Keratinocyte (primary cell): ENCODE results near the gene ZNF524. TPM values are rescaled to one million over a fixed set of nuclear protein-coding genes. Genes with fewer than 3 reads are reported as not detected.

Source experiments
- DNase-seq: peaks from one replicate; pipeline ENCODE4 v3.0.0-alpha.2; 2011; ENCODE audit warnings: low read depth, missing footprints, low spot score
- FAIRE-seq: peaks from 2 replicates; lab custom pipeline; 2011; peaks lifted over from hg19 to GRCh38; lab: Jason Lieb, UNC
- H2AFZ ChIP-seq: 2 replicates; pipeline ENCODE4 v1.6.0; 2012; ENCODE audit warnings: low read length, control low read depth, inconsistent platforms; ENCODE audit not compliant: control insufficient read depth
- H3K27ac ChIP-seq: 2 replicates; pipeline ENCODE4 v1.5.1; 2011; ENCODE audit warnings: low read length; ENCODE audit not compliant: control insufficient read depth, insufficient read depth
- H3K27me3 ChIP-seq: 3 replicates; pipeline ENCODE4 v1.6.0; 2011; ENCODE audit warnings: low read length; ENCODE audit not compliant: control insufficient read depth, insufficient read depth; ENCODE audit errors: extremely low read depth
- H3K36me3 ChIP-seq, 2 experiments: 2 replicates in 1 of 2; 3 replicates in 1 of 2; pipeline ENCODE4 v1.5.1; 2011; ENCODE audit warnings: low read length in 2 of 2, mild to moderate bottlenecking in 1 of 2; ENCODE audit not compliant: control insufficient read depth in 2 of 2, insufficient read depth in 2 of 2; ENCODE audit errors: extremely low read depth in 1 of 2
- H3K4me1 ChIP-seq: 3 replicates; pipeline ENCODE4 v1.5.1; 2011; ENCODE audit warnings: low read length; ENCODE audit not compliant: control insufficient read depth, insufficient read depth; ENCODE audit errors: extremely low read depth
- H3K4me2 ChIP-seq: 3 replicates; pipeline ENCODE4 v1.6.0; 2011; ENCODE audit warnings: low read depth, low read length; ENCODE audit not compliant: control insufficient read depth, insufficient read depth; ENCODE audit errors: extremely low read depth
- H3K4me3 ChIP-seq, 3 experiments: fragments of 200-600 bp in 1 of 3; sonication (generic) in 1 of 3; 2 replicates in 2 of 3; 3 replicates in 1 of 3; pipeline ENCODE4 v1.5.1; 2011 to 2016; ENCODE audit warnings: low read length in 3 of 3, mild to moderate bottlenecking in 3 of 3, control low read depth in 2 of 3, inconsistent platforms in 1 of 3, low read depth in 1 of 3, mixed read lengths in 1 of 3, mixed run types in 1 of 3, moderate library complexity in 1 of 3; ENCODE audit not compliant: control insufficient read depth in 2 of 3, insufficient read depth in 2 of 3; ENCODE audit errors: extremely low read depth in 1 of 3
- H3K79me2 ChIP-seq: 2 replicates; pipeline ENCODE4 v1.6.0; 2012; ENCODE audit warnings: low read length; ENCODE audit not compliant: control insufficient read depth, insufficient read depth
- H3K9ac ChIP-seq: 3 replicates; pipeline ENCODE4 v1.6.0; 2011; ENCODE audit warnings: low read length; ENCODE audit not compliant: control insufficient read depth, insufficient read depth; ENCODE audit errors: extremely low read depth
- H3K9me1 ChIP-seq: 3 replicates; pipeline ENCODE4 v1.6.0; 2011; ENCODE audit warnings: low read length; ENCODE audit not compliant: control insufficient read depth, insufficient read depth; ENCODE audit errors: extremely low read depth
- H3K9me3 ChIP-seq: 2 replicates; pipeline ENCODE4 v1.5.1; 2012; ENCODE audit warnings: low read depth, low read length; ENCODE audit not compliant: control insufficient read depth
- H4K20me1 ChIP-seq: 3 replicates; pipeline ENCODE4 v1.6.0; 2011; ENCODE audit warnings: low read length; ENCODE audit not compliant: control insufficient read depth, insufficient read depth; ENCODE audit errors: extremely low read depth
- CTCF ChIP-seq, 3 experiments: IDR thresholded peaks in 1 of 3; conservative IDR thresholded peaks in 1 of 3; optimal IDR thresholded peaks in 1 of 3; 2 replicates in 2 of 3; 3 replicates in 1 of 3; pipeline versions ENCODE3 to v1.5.1; 2011; ENCODE audit warnings: low read length in 3 of 3, mild to moderate bottlenecking in 3 of 3, moderate library complexity in 2 of 3, control low read depth in 1 of 3, inconsistent platforms in 1 of 3; ENCODE audit not compliant: insufficient read depth in 2 of 3; ENCODE audit errors: extremely low read depth in 1 of 3
- EZH2 ChIP-seq: IDR thresholded peaks from one replicate; pipeline ENCODE4 v1.6.1; 2012; ENCODE audit warnings: inconsistent platforms, mild to moderate bottlenecking, low read length, moderate library complexity
- dilution Hi-C: fragments of 300-500 bp; cut with MboI; formaldehyde crosslinking; loops from one replicate; pipeline ENCODE4 v1.7.0; 2020; ENCODE audit warnings: low sequenced_read_pairs; ENCODE audit not compliant: extremely low pct_ligation_motif_present
- polyA plus RNA-seq, 5 experiments: library from polyadenylated mRNA; depleted of rRNA in 3 of 5; stranded (reverse) in 3 of 5; stranded (forward) in 1 of 5; unstranded in 1 of 5; fragments of >200 nt; gene quantifications; 1 replicate in 1 of 5; 2 replicates in 3 of 5; 3 replicates in 1 of 5; pipeline versions ENCODE4 v1.2.1 to v1.2.3, GENCODE V29; 2011 to 2012; ENCODE audit warnings: missing spikeins in 2 of 5, low read depth in 1 of 5, low replicate concordance in 1 of 5

Gene ZNF524
- polyA plus RNA-seq, 1 donor (not counting 4 experiments of a cell fraction or from before 2014, with no cell fraction given), result 2.6 TPM

DNA sequence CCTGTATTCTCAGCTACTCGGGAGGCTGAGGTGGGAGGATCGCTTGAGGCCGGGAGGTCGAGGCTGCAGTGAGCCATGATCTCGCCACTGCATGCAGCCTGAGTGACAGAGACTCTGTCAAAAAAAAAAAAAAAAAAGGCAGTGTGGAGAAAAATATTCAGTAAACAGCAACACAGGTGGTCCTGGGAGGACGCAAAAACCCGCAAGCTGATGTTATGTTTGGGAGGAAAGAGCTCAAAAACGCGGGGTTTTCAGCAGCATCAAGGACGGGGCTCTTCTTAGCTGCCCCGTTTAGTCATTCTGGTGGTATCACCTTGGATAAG, 24.9 kb downstream of the ZNF524 start:
- peak overlapping the region in 2 of 3 experiments; percentile 62 to 80 for H3K4me3 ChIP-seq
- H3K4me2 ChIP-seq, result peak overlapping the region; percentile 96
- H4K20me1 ChIP-seq, result peaks cover 3% of the 10 kb centered on the region
- no peaks in the 10 kb centered on the region for H3K79me2 ChIP-seq
- H3K9me1 ChIP-seq, result no peaks in the 10 kb centered on the region
- no peak for FAIRE-seq
- H3K9me3 ChIP-seq, result no peaks in the 10 kb centered on the region
- H3K27me3 ChIP-seq, result no peaks in the 10 kb centered on the region
- H3K4me1 ChIP-seq, result peaks cover 13% of the 10 kb centered on the region
- H2AFZ ChIP-seq, result peak overlapping the region; percentile 98
- no peak for DNase-seq
- no peak overlapping the region for H3K27ac ChIP-seq
- H3K36me3 ChIP-seq, result peaks cover 0 to 2% of the 10 kb centered on the region in 2 experiments
- TF ChIP-seq EZH2 (no peak), CTCF (optimal IDR thresholded peaks at IDR 0.05 in 1 of 3, IDR thresholded peaks at IDR 0.05 in 1 of 3, conservative IDR thresholded peaks at IDR 0.05 in 1 of 3; ENCODE audit: extremely low read depth in 1 of 3, insufficient read depth in 2 of 3, low read length in 3 of 3) (no peak)
- dilution Hi-C loops, result no loop called here
- peak overlapping the region; percentile 72 for H3K9ac ChIP-seq

GRCh38 chr19:55626350-55626749, 26.3 kb downstream of the ZNF524 start:
- no peak for FAIRE-seq
- dilution Hi-C loops, result no loop called here
- no peak overlapping the region for H3K4me2 ChIP-seq

More at GRCh38 chr19:55626350-55626749, 26.3 kb downstream of the ZNF524 start:
- Histone ChIP-seq H4K20me1 (no peaks in the 10 kb centered on the region), H3K9me1 (no peaks in the 10 kb centered on the region), H3K9ac (no peak overlapping the region), H2AFZ (no peak overlapping the region), H3K27me3 (no peaks in the 10 kb centered on the region), H3K4me3 (no peak overlapping the region), H3K79me2 (no peaks in the 10 kb centered on the region), H3K4me1 (peaks cover 13% of the 10 kb centered on the region), H3K36me3 (no peaks in the 10 kb centered on the region), H3K27ac (no peak overlapping the region), H3K9me3 (no peaks in the 10 kb centered on the region)
- DNase-seq, result no peak
- no peak for TF ChIP-seq CTCF (optimal IDR thresholded peaks at IDR 0.05 in 1 of 3, IDR thresholded peaks at IDR 0.05 in 1 of 3, conservative IDR thresholded peaks at IDR 0.05 in 1 of 3; ENCODE audit: extremely low read depth in 1 of 3, insufficient read depth in 2 of 3, low read length in 3 of 3)
- TF ChIP-seq EZH2, result no peak
